Measurements from ENCODE around the gene LSG1.
"Not testable (repeated sequence)": the region's sequence is repeated elsewhere in the genome, so short reads cannot be mapped to it uniquely, and the experiment has no call there.

LSG1 gene

GRCh38 chr3:194654443-194654842 lies 17.5 kb downstream of the LSG1 start:
- no peak for DNase-seq

DNA sequence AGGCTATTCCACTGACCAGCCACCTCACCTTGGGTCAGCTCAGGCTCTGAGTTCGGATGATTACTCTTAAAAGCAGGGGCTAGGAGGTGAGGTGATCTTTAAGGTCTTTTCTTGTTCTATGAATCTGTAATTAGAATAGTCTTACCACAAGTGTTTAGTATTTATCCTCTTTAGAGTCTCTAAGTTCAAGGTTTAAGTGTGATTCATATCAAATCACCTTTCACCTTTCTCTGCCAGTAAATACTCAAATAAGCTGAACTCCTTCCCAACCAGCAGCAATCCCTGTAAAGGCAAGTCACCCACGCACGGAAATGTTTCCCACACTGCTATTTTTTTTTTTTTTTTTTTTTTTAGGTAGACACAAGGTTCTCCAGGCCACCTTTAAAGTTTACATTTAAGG lies 24.2 kb downstream of the LSG1 start:
- no peak for DNase-seq

- no peak for DNase-seq
These were observed 29.2 kb downstream of the LSG1 start for GRCh38 chr3:194642769-194643168.

DNA sequence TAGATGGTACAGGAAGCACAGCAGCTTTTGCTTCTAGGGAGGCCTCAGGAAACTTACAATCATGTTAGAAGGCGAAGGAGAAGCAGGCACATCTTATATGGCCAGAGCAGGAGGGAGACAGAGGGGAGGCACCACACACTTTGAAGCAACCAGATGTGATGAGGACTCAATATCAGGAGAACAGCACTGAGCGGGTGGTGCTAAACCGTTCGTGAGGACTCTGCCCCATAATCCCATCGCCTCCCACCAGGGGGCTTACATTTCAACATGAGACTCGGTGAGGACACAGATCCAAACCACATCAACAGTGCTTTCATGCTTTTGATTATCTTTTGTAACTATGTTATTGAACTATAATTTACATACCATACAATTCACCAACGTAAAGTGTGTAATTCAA lies 31.2 kb downstream of the LSG1 start:
- DNase-seq: no peak

DNA sequence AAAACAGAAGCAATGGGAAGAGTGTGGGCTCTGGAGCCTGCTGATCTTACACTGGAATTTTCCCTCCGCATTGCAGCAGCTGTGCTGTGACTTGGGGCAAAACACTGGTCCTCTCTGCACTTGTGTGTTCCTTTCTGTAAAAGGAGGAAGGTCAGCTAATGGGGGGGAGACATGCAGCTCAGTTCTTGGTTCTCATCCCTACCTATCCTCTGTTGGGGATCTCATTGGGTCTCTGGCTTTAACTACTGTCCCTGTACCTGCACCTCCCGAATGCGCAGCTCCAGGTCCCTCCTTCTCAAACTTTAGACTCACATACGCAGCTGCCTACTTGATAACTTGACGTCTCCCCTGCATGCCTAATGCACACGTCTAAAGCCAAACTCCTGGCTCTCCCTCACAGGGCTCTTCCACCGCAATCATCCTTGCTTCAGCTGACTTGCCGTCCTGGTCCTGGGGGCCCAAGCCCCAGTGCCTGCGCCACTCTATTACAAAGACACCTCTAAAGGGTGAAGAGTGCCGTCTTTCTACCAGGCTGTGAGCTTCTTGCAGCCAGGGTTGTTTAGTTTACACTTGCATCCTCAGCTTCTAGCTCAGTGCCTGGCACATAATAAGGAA lies 32.9 kb downstream of the LSG1 start:
- DNase-seq: no peak

GRCh38 chr3:194637541-194638400 lies 34.2 kb downstream of the LSG1 start:
- DNase-seq: no peak

DNA sequence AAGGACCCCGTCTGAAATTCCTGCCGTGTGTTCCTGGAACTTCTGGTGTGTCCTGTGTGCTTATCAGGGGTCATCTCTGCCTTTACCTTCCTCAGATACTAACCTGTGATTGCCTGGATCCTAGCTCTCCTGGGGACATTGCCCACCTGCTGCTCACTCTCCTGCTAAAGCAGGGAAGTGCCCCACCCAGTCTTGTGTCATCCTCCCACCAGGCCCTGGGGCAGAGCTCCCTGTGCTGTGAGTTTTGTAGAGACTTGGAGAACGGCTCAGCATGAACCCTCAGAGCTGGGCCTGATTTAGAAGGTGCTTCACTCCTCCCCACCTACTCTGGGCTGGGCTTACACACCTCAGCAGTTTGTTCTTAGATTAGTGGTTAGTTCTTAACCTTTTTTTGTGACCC lies 34.9 kb downstream of the LSG1 start:
- no peak for DNase-seq

DNA sequence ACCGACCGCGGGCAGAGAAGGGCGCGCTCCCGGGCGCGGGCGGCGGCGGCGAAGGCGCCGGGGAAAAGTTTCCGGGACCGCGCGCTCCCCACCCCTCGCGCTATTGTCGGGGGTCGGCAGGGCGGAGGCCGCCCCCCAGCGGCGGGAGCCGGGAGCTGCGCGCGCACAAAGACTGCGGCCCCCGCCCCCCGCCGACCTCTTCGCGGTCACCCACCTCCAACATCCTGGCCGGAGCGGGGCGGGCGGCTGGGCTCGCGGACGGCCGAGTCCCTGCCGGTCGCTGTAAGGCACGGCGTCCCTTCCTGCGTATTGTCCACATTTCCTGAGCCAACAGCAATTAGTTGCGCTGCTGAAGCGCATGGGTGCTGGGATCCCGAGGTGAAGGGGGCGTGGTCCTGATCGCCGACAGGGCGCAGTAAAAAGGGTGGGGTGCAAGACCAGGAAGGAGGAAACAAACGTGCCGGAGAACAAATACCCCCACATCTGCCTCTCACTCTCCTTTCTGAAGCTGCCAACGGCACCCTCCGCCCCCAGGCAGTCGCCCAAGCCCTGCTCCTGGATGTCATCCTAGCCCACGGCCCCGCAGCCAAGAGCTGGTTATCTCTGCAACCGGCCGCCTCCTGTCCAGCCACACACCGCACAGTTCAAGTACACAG lies 38.5 kb downstream of the LSG1 start, which contains the start of gene TMEM44:
Gene TMEM44 (minus strand): TSS at position 71 of the 656 bp plus-strand sequence. CDS start 204 bp downstream, outside the sequence.
- peak; percentile 51 for DNase-seq

DNA sequence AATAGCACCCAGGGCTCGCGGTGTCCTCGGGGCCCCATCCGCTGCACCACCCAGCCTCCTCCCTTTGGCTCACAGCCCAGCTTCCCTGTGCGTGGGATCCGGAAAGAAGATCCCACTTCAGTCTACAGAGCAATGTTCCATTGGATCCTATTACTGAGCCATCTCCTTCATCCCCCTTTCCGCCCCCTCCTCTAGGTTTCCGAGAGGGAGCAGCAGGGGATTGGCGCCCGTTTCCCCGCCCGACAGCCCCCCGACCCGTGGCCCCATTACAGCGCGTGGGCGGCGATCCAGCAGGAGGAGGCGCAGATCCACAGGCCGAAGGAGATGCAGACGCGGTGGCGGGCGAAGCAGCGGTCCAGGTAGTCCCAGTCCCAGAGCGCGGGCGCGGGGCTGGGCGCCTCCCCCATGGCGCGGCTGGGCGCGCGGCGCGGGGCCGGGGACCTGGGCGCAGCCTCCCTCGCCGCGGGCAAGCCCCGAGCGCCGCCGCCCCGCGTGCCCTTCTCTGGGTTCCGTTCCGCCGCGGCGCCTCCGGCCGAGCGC lies 39.1 kb downstream of the LSG1 start:
- DNase-seq: no peak

GRCh38 chr3:194632226-194632808 lies 39.7 kb downstream of the LSG1 start:
- no peak for DNase-seq

DNA sequence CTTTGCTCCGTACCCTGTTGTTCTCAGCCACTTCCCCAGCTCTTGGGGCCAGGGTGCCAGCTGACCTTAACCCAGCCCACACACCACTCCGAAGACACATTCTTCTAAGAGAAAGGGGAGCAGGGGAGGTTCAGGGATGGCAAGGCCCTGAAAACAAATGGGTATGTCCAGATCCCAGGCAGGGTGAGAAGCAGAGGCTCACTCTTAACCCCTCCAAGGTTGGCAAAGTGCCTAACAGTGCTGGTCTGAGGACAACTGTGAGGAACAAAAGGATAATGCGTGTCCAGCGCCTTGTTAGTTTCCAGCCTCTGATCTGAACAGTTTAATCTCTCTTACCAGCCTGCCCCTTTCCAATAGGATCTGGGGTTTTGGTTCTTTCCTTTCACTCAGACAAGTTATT lies 40.3 kb downstream of the LSG1 start:
- no peak for DNase-seq

- not testable (repeated sequence) for DNase-seq
These were observed 41.3 kb downstream of the LSG1 start for GRCh38 chr3:194630681-194631080.

- DNase-seq: no peak
These were observed 47.0 kb downstream of the LSG1 start for GRCh38 chr3:194624956-194625355.

DNA sequence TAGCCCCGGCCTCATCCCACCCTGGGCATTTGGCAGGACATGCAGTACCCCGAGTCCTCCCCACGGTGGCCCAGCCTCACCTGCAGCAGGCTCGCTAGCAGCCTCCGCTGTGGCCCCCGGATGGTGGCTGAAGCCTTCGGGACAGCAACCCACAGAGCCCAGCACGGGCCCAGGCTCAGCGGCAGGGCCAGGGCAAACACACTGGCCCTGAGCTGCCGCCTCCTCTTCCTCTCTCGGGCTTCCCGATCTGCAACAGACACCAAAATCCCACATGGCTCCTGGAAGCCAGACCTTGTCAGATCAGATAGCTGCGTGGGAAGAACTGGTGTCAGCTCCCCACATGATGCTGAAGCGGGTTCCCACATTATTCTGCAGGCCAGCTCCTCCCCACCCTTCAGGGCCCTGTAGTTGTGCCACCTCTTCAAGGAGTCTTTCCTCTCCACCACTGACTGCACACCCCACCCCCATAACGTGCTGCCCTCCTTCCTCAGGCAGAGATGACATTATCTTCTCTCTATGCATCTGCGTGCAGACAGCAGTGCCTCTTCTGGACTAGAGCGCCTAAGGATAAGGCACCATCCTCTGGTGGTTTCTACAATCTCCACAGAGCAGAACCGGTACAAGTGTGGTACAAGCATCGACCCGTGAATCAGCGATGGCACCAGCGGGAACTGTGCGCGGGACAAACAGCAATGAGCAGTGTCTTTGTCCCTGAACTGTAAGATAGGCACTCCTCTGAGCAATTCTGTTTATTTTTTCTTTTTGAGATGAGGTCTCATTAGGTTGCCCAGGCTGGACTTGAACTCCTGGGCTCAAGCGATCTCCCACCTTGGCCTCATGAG lies 48.3 kb downstream of the LSG1 start:
- no peak for DNase-seq

DNA sequence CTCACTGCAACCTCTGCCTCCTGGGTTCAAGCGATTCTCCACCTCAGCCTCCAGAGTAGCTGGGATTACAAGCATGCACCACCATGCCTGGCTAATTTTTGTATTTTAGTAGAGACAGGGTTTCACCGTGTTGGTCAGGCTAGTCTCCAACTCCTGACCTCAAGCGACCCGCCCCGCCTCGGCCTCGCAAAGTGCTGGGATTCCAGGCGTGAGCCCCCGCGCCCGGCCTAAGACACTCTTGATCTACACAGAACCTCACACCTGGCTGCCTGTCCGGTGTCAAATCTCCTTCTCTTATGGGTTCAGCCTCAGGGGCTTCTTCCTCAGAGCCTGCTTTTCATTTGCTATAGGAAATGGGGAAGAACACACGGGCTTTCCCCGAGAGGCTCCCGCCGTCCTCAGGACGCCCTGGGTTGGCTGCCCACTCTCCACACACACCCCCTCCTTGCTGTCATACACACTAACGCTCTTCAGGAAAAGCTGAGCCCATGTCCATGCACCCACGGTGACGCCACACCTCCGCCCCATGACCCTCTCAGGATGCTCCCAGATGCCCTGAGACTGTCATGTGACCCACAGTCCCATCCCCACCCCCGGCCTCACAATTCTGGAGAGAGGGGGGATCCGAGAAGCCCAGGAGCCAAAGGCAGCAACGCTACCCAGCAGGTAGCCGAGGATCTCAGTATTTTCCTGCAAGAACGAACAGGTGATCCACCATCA lies 49.2 kb downstream of the LSG1 start:
- no peak for DNase-seq

DNA sequence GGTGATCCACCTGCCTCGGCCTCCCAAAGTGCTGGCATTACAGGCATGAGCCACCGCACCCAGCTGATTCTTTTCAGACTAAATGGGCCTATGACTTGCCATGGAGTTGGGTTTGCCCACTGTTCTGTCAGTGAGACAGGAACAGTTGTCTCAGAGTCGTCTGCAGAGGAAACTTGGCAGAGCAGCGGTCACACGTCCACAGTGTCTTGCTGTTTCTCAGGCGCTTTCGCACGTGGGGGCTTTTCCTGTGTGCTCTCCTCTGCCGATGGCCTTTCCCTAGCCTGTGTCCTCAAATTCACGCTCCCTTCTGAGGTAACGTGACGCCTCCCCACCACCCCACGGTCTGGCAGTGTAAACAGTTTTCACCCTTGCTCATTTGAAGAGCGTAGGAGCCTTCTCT lies 50.0 kb downstream of the LSG1 start:
- DNase-seq: no peak

GRCh38 chr3:194620196-194620595 lies 51.8 kb downstream of the LSG1 start:
- DNase-seq: no peak

DNA sequence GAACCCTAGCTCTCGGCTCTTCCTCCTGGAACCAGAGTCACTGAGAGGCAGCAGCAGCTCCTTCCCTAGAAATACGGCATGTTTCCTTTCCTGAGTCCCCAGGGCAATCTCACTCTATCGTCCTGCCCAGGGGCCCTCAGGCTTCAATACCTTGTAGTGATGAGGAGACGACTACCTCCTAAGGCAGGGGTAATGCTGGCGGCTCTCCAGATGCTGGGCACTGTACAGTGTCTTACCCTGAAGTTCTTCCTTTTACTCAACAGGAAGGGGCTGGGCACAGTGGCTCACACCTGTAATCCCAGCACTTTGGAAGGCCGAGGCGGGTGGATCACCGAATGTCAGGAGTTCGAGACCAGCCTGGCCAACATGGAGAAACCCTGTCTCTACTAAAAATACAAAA lies 52.2 kb downstream of the LSG1 start:
- no peak for DNase-seq

DNA sequence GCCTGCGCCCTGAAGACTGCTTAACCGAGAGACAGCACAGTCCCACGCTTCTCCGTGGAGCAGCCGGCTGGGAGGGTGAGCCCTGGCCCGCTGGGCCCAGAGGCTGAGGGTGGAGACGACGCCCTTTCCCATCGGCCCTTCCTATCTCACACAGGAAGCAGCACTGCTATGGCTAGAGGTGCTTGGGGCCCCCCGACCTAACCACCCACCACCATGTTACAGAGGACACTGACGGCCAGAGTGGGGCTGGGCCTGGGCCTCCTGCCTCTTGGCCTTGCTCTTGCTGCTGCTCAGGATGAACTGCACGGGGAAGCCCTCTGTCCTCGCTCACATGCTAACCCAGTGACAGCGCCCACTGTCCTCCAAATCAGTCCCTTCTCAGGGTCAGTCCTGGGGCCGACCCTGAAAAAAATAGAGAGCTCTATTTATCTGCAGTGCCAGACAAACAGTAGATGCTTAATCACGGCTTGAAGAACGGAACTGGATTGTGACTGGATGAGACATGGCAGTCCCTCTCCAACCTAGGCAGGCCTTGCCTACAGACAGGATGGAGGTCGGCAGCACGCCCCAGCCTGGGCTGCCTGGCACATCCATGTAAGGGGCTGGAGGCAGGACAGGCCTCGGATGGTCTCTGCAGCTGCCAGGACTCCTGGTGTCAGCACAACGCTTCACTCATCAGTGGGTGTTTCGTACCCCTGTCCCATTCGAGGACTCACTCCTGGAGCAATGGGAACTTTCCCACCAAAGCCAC lies 53.0 kb downstream of the LSG1 start:
- no peak for DNase-seq

GRCh38 chr3:194617827-194618226 lies 54.2 kb downstream of the LSG1 start:
- no peak for DNase-seq

DNA sequence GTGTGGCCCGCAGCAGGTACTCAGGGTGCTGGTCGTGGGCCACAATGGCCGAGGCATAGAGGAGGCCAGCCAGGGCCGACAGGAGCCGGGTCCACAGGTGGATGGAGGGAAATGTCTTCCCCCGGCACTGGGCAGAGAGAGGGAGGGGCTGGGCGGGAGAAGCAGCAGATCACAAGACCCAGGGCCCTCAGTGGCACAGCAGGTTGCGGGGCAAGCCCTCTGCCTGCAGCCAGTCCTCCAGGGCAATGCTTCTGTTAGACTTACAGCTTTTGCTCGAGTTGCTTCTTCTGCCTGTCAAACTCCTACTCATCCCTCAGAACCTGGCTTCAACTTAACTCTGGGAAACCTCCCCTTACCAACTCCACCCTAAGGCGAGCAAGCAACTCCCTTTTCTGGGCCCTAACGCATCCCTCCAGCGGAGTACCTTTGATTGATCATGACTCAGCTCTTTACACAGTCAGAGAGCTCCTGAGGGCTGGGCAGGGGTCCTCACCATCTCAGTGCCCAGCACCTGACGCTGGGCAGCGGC lies 54.8 kb downstream of the LSG1 start:
- DNase-seq: no peak
